GM12878 (cell line): ENCODE data around the gene EDARADD. TPM values are rescaled to one million over a fixed set of nuclear protein-coding genes. Genes with fewer than 3 reads are reported as not detected.

Source experiments
- ATAC-seq: fragments of 200-7000 bp; cut with Tn5 transposase; 3 replicates; pipeline ENCODE4 v1.9.1; 2020; ENCODE audit warnings: mild to moderate bottlenecking, moderate library complexity
- BruUV-seq: library from RNA; stranded (reverse); fragments of 400-500 nt; replicated peaks from 2 replicates; lab custom pipeline; 2021; lab: Mats Ljungman, UMichigan
- CTCF ChIA-PET: fragments of 300-600 bp; sonication (Branson Sonifier 250); formaldehyde crosslinking; extraction: SDS; loops from one replicate; lab custom pipeline; 2021; ENCODE audit warnings: inconsistent platforms; lab: Yijun Ruan, JAX
- POLR2A ChIA-PET: fragments of 350-600 bp; formaldehyde crosslinking; extraction: SDS; loops from one replicate; lab custom pipeline; 2021; ENCODE audit warnings: inconsistent platforms; lab: Charles Lee
- RAD21 ChIA-PET: fragments of 300-600 bp; sonication (Branson Sonifier 250); formaldehyde crosslinking; loops from one replicate; lab custom pipeline; 2023; ENCODE audit warnings: antibody characterized with exemption; ENCODE audit not compliant: unreplicated experiment; lab: Charles Lee
- SMC1A ChIA-PET: fragments of 300-600 bp; sonication (Branson Sonifier 250); formaldehyde crosslinking; loops from one replicate; lab custom pipeline; 2023; ENCODE audit not compliant: unreplicated experiment, uncharacterized antibody; lab: Charles Lee
- DNase-seq: peaks from one replicate; pipeline ENCODE4 v3.0.0-alpha.2; 2011; ENCODE audit warnings: low read depth, low spot score
- FAIRE-seq: peaks from 3 replicates; lab custom pipeline; 2011; peaks lifted over from hg19 to GRCh38; lab: Jason Lieb, UNC
- H2AFZ ChIP-seq: 2 replicates; pipeline ENCODE4 v1.6.0; 2011; ENCODE audit warnings: low read depth, low read length, control low read depth; ENCODE audit not compliant: control insufficient read depth
- H3K27ac ChIP-seq: 2 replicates; pipeline ENCODE4 v1.5.1; 2011; ENCODE audit warnings: control low read depth; ENCODE audit not compliant: control insufficient read depth, insufficient read depth
- H3K27me3 ChIP-seq, 2 experiments: replicated peaks in 1 of 2; 2 replicates each; pipeline versions ENCODE4 v1.6.0 to v1.6.1; 2011; ENCODE audit warnings: low read length in 1 of 2; ENCODE audit not compliant: control insufficient read depth in 2 of 2, insufficient read depth in 2 of 2
- H3K36me3 ChIP-seq, 2 experiments: 2 replicates each; pipeline ENCODE4 v1.5.1; 2011; ENCODE audit warnings: low read length in 1 of 2; ENCODE audit not compliant: control insufficient read depth in 2 of 2, insufficient read depth in 2 of 2
- H3K4me1 ChIP-seq: 2 replicates; pipeline ENCODE4 v1.6.1; 2011; ENCODE audit warnings: mild to moderate bottlenecking, low read length, moderate library complexity, mixed read lengths; ENCODE audit not compliant: control insufficient read depth, insufficient read depth
- H3K4me2 ChIP-seq: 2 replicates; pipeline ENCODE4 v1.6.0; 2011; ENCODE audit warnings: control low read depth; ENCODE audit not compliant: control insufficient read depth, insufficient read depth
- H3K4me3 ChIP-seq: fragments of 200-600 bp; sonication (generic); 2 replicates; pipeline ENCODE4 v1.5.1; 2016
- H3K79me2 ChIP-seq: 2 replicates; pipeline ENCODE4 v1.6.0; 2011; ENCODE audit warnings: low read length; ENCODE audit not compliant: control insufficient read depth, insufficient read depth
- H3K9ac ChIP-seq: 2 replicates; pipeline ENCODE4 v1.8.0; 2011; ENCODE audit warnings: low read length, control low read depth, mixed read lengths; ENCODE audit not compliant: control insufficient read depth, insufficient read depth
- H3K9me3 ChIP-seq: replicated peaks from 3 replicates; pipeline ENCODE4 v1.5.1; 2011; ENCODE audit warnings: mild to moderate bottlenecking, low read length; ENCODE audit not compliant: control insufficient read depth, insufficient read depth
- H4K20me1 ChIP-seq: 2 replicates; pipeline ENCODE4 v1.6.0; 2011; ENCODE audit not compliant: control insufficient read depth, insufficient read depth
- ATF2 ChIP-seq: IDR thresholded peaks from 2 replicates; pipeline ENCODE4 v1.6.1; 2012; ENCODE audit warnings: low read length, inconsistent platforms
- CBFB ChIP-seq: IDR thresholded peaks from 2 replicates; pipeline ENCODE4 v1.6.1; 2016; ENCODE audit warnings: antibody characterized with exemption, low read depth
- CEBPB ChIP-seq, 2 experiments: fragments of 150-350 bp in 1 of 2; IDR thresholded peaks; 2 replicates each; pipeline ENCODE4 v1.6.1; 2012 to 2014; ENCODE audit warnings: low read depth in 2 of 2, low read length in 2 of 2, borderline replicate concordance in 1 of 2, inconsistent platforms in 1 of 2
- IKZF1 ChIP-seq: fragments of 450-650 bp; conservative IDR thresholded peaks from 2 replicates; pipeline ENCODE4 v1.6.1; 2017; ENCODE audit warnings: antibody characterized with exemption, mild to moderate bottlenecking
- MEF2A ChIP-seq: IDR thresholded peaks from 2 replicates; pipeline ENCODE4 v1.6.1; 2011; ENCODE audit warnings: low read depth, mild to moderate bottlenecking, low read length, moderate library complexity; ENCODE audit not compliant: insufficient read depth
- MLLT1 ChIP-seq: fragments of 450-650 bp; IDR thresholded peaks from 2 replicates; pipeline ENCODE4 v1.6.1; 2016; ENCODE audit warnings: mild to moderate bottlenecking
- MTA2 ChIP-seq: fragments of 450-650 bp; IDR thresholded peaks from 2 replicates; pipeline ENCODE4 v1.6.1; 2016; ENCODE audit warnings: low read depth, mild to moderate bottlenecking, moderate library complexity
- MXI1 ChIP-seq: fragments of 150-350 bp; IDR thresholded peaks from 2 replicates; pipeline ENCODE4 v1.6.1; 2011; ENCODE audit warnings: low read depth, mild to moderate bottlenecking, inconsistent platforms, low read length, improper control_type of control experiment
- PAX5 ChIP-seq: IDR thresholded peaks from 2 replicates; pipeline ENCODE4 v1.6.1; 2011; ENCODE audit warnings: low read depth, low read length, borderline replicate concordance
- POLR2AphosphoS5 ChIP-seq: IDR thresholded peaks from 2 replicates; pipeline ENCODE4 v1.6.1; 2011; ENCODE audit warnings: mild to moderate bottlenecking, low read length, inconsistent platforms
- RAD21 ChIP-seq: IDR thresholded peaks from 2 replicates; pipeline ENCODE4 v1.6.1; 2011; ENCODE audit warnings: mild to moderate bottlenecking, low read depth, low read length, moderate library complexity; ENCODE audit not compliant: insufficient read depth
- SMAD5 ChIP-seq: IDR thresholded peaks from 2 replicates; pipeline ENCODE4 v1.6.1; 2016; ENCODE audit warnings: antibody characterized with exemption, low read depth
- SREBF2 ChIP-seq: IDR thresholded peaks from 2 replicates; pipeline ENCODE4 v1.6.1; 2012; ENCODE audit warnings: mild to moderate bottlenecking, low read length
- SUPT20H ChIP-seq: IDR thresholded peaks from 2 replicates; pipeline ENCODE4 v1.6.1; 2011; ENCODE audit warnings: low read depth, mild to moderate bottlenecking, low read length, moderate library complexity, borderline replicate concordance; ENCODE audit not compliant: control insufficient read depth
- SUZ12 ChIP-seq: fragments of 200-600 bp; sonication (generic); IDR thresholded peaks from one replicate; pipeline ENCODE4 v1.6.1; 2018; ENCODE audit warnings: antibody characterized with exemption, mild to moderate bottlenecking; ENCODE audit not compliant: unreplicated experiment
- USF2 ChIP-seq: IDR thresholded peaks from 2 replicates; pipeline ENCODE4 v1.6.1; 2011; ENCODE audit warnings: low read depth, low read length, improper control_type of control experiment, borderline replicate concordance
- ZZZ3 ChIP-seq: IDR thresholded peaks from 2 replicates; pipeline ENCODE4 v1.6.1; 2011; ENCODE audit warnings: low read depth; ENCODE audit not compliant: control insufficient read depth, insufficient read length
- WGBS: methylation state at CpG from one replicate; pipeline ENCODE4 v1.1.6; 2016; ENCODE audit warnings: low lambda C conversion rate; ENCODE audit not compliant: insufficient replicate concordance, insufficient coverage; ENCODE audit errors: missing lambda C conversion rate; 5-methylcytosine and 5-hydroxymethylcytosine counted together
- in situ Hi-C: fragments of 300-500 bp; cut with MboI; formaldehyde crosslinking; loops from 9 replicates; pipeline ENCODE4 v1.14.3; 2018; ENCODE audit warnings: mixed read lengths
- intact Hi-C: fragments of 100-400 bp; cut with micrococcal nuclease; formaldehyde crosslinking; loops from one replicate; pipeline ENCODE4 v1.14.2; 2022; ENCODE audit not compliant: unreplicated experiment
- polyA plus RNA-seq, 11 experiments: library from polyadenylated mRNA; depleted of rRNA in 4 of 11; unstranded in 6 of 11; stranded (reverse) in 5 of 11; fragments of >200 nt; fragmentation: Nextera tagmentation in 4 of 11; fragmentation: Illumina TruSeq in 1 of 11; extraction: Ambion mirVana in 4 of 11; extraction: Trizol in 1 of 11; gene quantifications; 1 replicate in 1 of 11; 2 replicates in 10 of 11; pipeline versions ENCODE4 v1.2.1 to v1.2.3, GENCODE V29; 2011 to 2016; ENCODE audit warnings: inconsistent platforms in 2 of 11, missing spikeins in 2 of 11, low read depth in 1 of 11
- total RNA-seq, 4 experiments: library from RNA; depleted of rRNA in 3 of 4; stranded (reverse); fragments of >200 nt in 3 of 4; fragmentation: Illumina TruSeq in 1 of 4; extraction: Trizol in 1 of 4; gene quantifications; 2 replicates each; pipeline versions ENCODE4 v1.2.1 to v1.2.3, GENCODE V29; 2013 to 2021
- TF ChIP-seq, protein P1 (sequence below): fragments of 150-350 bp; IDR thresholded peaks from 2 replicates; pipeline ENCODE4 v1.6.1; 2016; ENCODE audit warnings: low read depth, low read length

Gene EDARADD
- total and polyA plus RNA-seq, 10 of the 15 experiments (the other 5 are each of a cell fraction or from before 2014, with no cell fraction given), result 0.58 to 6.1 (median 4.7) TPM

- Histone ChIP-seq H3K4me2 (no peak overlapping the region), H3K36me3 (no peaks in the 10 kb centered on the region), H3K4me3 (no peak overlapping the region), H2AFZ (no peak overlapping the region), H3K79me2 (no peaks in the 10 kb centered on the region), H3K27ac (no peak overlapping the region), H3K9me3 (no peaks in the 10 kb centered on the region), H3K4me1 (no peaks in the 10 kb centered on the region), H3K27me3 (no peaks in the 10 kb centered on the region), H4K20me1 (no peaks in the 10 kb centered on the region), H3K9ac (no peak overlapping the region)
- 0% methylated on average over 1 of the region's 1 CpG for WGBS
- no peak for FAIRE-seq
- CTCF ChIA-PET, result no interaction called here
- RAD21 ChIA-PET, result interaction anchor here (1.1 to 1.6 kb wide), 2 partner anchors 10 to 84 kb away, joined by 3 to 4 read pairs; no protein-coding TSS in a partner anchor
- no TSS peak for BruUV-seq
- SMC1A ChIA-PET, result interaction anchor here (0.7 to 2.1 kb wide), 3 partner anchors 9 to 25 kb away, joined by 3 to 7 read pairs (median 3); no protein-coding TSS in a partner anchor
- POLR2A ChIA-PET, result interaction anchor here (0.6 to 1.6 kb wide), 2 partner anchors 10 to 140 kb away, joined by 4 to 7 read pairs; no protein-coding TSS in a partner anchor
- ATAC-seq, result no peak
- in situ Hi-C loops, result no loop called here
- no peak for DNase-seq
- intact Hi-C loops, result no loop called here
- TF ChIP-seq SUZ12 (no peak), CBFB (no peak), POLR2AphosphoS5 (no peak), CEBPB (IDR thresholded peaks at IDR 0.05; ENCODE audit: borderline replicate concordance in 1 of 2, low read depth in 2 of 2, low read length in 2 of 2) (no peak), IKZF1 (no peak), MXI1 (no peak), MEF2A (no peak), SMAD5 (no peak), SREBF2 (no peak), RAD21 (no peak), PAX5 (no peak), USF2 (no peak), MLLT1 (no peak), ZZZ3 (no peak), SUPT20H (no peak), MTA2 (no peak), ATF2 (no peak)
- TF ChIP-seq, protein P1, sequence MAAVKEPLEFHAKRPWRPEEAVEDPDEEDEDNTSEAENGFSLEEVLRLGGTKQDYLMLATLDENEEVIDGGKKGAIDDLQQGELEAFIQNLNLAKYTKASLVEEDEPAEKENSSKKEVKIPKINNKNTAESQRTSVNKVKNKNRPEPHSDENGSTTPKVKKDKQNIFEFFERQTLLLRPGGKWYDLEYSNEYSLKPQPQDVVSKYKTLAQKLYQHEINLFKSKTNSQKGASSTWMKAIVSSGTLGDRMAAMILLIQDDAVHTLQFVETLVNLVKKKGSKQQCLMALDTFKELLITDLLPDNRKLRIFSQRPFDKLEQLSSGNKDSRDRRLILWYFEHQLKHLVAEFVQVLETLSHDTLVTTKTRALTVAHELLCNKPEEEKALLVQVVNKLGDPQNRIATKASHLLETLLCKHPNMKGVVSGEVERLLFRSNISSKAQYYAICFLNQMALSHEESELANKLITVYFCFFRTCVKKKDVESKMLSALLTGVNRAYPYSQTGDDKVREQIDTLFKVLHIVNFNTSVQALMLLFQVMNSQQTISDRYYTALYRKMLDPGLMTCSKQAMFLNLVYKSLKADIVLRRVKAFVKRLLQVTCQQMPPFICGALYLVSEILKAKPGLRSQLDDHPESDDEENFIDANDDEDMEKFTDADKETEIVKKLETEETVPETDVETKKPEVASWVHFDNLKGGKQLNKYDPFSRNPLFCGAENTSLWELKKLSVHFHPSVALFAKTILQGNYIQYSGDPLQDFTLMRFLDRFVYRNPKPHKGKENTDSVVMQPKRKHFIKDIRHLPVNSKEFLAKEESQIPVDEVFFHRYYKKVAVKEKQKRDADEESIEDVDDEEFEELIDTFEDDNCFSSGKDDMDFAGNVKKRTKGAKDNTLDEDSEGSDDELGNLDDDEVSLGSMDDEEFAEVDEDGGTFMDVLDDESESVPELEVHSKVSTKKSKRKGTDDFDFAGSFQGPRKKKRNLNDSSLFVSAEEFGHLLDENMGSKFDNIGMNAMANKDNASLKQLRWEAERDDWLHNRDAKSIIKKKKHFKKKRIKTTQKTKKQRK, result no peak
Measured at GRCh38 chr1:236389253-236389652, 4.8 kb upstream of the EDARADD start.
